Chondrocyte (in vitro differentiated cells): ENCODE measurements around the gene GUCY1B1. TPM values are rescaled to one million over a fixed set of nuclear protein-coding genes. Genes with fewer than 3 reads are reported as not detected.

Experiments
- DNase-seq: peaks from one replicate; pipeline ENCODE4 v3.0.0; 2021; ENCODE audit warnings: mixed read lengths, low spot score
- H3K27ac Mint-ChIP-seq: one replicate; pipeline ENCODE4 v1.8.0; 2021; ENCODE audit warnings: mild to moderate bottlenecking, moderate library complexity, mixed read lengths; ENCODE audit not compliant: unreplicated experiment
- H3K27me3 Mint-ChIP-seq: 2 replicates; pipeline ENCODE4 v1.8.0; 2021; ENCODE audit warnings: low read depth, mixed read lengths
- H3K36me3 Mint-ChIP-seq: 2 replicates; pipeline ENCODE4 v1.8.0; 2021; ENCODE audit warnings: low read depth, mixed read lengths
- H3K4me1 Mint-ChIP-seq: 2 replicates; pipeline ENCODE4 v1.8.0; 2021; ENCODE audit warnings: low read depth, mild to moderate bottlenecking, mixed read lengths
- H3K4me3 Mint-ChIP-seq: one replicate; pipeline ENCODE4 v1.8.0; 2021; ENCODE audit warnings: mild to moderate bottlenecking, moderate library complexity, mixed read lengths; ENCODE audit not compliant: unreplicated experiment
- H3K9me3 Mint-ChIP-seq: 2 replicates; pipeline ENCODE4 v1.8.0; 2021; ENCODE audit warnings: low read depth, mixed read lengths
- total RNA-seq: library from RNA; stranded (reverse); gene quantifications from 3 replicates; pipeline ENCODE4 v1.2.1, GENCODE V29; 2021
- TF ChIP-seq, protein P1 (sequence below): fragments of 200-600 bp; sonication (generic); IDR thresholded peaks from 2 replicates; pipeline ENCODE4 v1.5.0; 2021; ENCODE audit warnings: antibody characterized with exemption, mild to moderate bottlenecking, moderate library complexity

The GUCY1B1 gene
- total RNA-seq, 1 donor from 2014 or later = 20.5 TPM

GRCh38 chr4:155761047-155761446 is 2.2 kb downstream of the GUCY1B1 start:
- H3K36me3 Mint-ChIP-seq = peaks cover 2% of the 10 kb centered on the region
- H3K9me3 Mint-ChIP-seq = peaks cover 2% of the 10 kb centered on the region
- H3K4me3 Mint-ChIP-seq = no peak overlapping the region

DNA sequence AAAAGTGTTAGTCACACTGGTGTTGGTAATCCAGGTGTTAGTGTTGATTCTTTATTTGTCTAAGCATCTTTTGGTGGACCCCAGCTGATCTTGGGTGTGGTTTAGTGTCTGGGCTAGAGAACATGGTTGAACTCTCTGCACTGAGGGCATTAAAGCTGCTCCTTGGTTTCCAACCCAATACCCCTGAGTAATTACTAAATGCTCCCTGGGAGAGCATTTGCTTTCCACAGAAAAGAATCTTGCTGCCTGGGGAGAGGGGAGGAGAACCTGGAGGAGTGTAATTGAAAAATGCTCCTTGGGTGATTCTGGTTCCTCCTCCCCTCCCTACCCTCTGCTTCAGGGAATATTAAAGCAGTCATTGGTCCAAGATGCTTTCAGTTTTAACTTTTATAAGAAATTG is 3.1 kb downstream of the GUCY1B1 start:
- DNase-seq = no peak
- no peaks in the 10 kb centered on the region for H3K27me3 Mint-ChIP-seq
- peaks cover 2% of the 10 kb centered on the region for H3K36me3 Mint-ChIP-seq
- no peak overlapping the region for H3K4me3 Mint-ChIP-seq
- peak overlapping the region; percentile 22 for H3K27ac Mint-ChIP-seq
- TF ChIP-seq, protein P1, sequence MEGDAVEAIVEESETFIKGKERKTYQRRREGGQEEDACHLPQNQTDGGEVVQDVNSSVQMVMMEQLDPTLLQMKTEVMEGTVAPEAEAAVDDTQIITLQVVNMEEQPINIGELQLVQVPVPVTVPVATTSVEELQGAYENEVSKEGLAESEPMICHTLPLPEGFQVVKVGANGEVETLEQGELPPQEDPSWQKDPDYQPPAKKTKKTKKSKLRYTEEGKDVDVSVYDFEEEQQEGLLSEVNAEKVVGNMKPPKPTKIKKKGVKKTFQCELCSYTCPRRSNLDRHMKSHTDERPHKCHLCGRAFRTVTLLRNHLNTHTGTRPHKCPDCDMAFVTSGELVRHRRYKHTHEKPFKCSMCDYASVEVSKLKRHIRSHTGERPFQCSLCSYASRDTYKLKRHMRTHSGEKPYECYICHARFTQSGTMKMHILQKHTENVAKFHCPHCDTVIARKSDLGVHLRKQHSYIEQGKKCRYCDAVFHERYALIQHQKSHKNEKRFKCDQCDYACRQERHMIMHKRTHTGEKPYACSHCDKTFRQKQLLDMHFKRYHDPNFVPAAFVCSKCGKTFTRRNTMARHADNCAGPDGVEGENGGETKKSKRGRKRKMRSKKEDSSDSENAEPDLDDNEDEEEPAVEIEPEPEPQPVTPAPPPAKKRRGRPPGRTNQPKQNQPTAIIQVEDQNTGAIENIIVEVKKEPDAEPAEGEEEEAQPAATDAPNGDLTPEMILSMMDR = no peak
- peaks cover 26% of the 10 kb centered on the region for H3K4me1 Mint-ChIP-seq
- peaks cover 2% of the 10 kb centered on the region for H3K9me3 Mint-ChIP-seq

More at GRCh38 chr4:155761047-155761446, 2.2 kb downstream of the GUCY1B1 start:
- TF ChIP-seq, protein P1 = no peak
- no peak for DNase-seq
- no peaks in the 10 kb centered on the region for H3K27me3 Mint-ChIP-seq
- H3K4me1 Mint-ChIP-seq = peaks cover 26% of the 10 kb centered on the region
- no peak overlapping the region for H3K27ac Mint-ChIP-seq

- H3K9me3 Mint-ChIP-seq = peaks cover 2% of the 10 kb centered on the region
- no peak for DNase-seq
- no peaks in the 10 kb centered on the region for H3K27me3 Mint-ChIP-seq
- H3K27ac Mint-ChIP-seq = peak overlapping the region; percentile 22
- peaks cover 2% of the 10 kb centered on the region for H3K36me3 Mint-ChIP-seq
- TF ChIP-seq, protein P1 = no peak
- peaks cover 26% of the 10 kb centered on the region for H3K4me1 Mint-ChIP-seq
- H3K4me3 Mint-ChIP-seq = no peak overlapping the region
Measured at GRCh38 chr4:155762334-155762733, 3.5 kb downstream of the GUCY1B1 start.

- H3K4me3 Mint-ChIP-seq = no peak overlapping the region
- no peaks in the 10 kb centered on the region for H3K27me3 Mint-ChIP-seq
- DNase-seq = no peak
- TF ChIP-seq, protein P1 = no peak
- H3K9me3 Mint-ChIP-seq = peaks cover 2% of the 10 kb centered on the region
- peaks cover 2% of the 10 kb centered on the region for H3K36me3 Mint-ChIP-seq
- H3K4me1 Mint-ChIP-seq = peaks cover 25% of the 10 kb centered on the region
- H3K27ac Mint-ChIP-seq = no peak overlapping the region
Measured at GRCh38 chr4:155763551-155763950, 4.7 kb downstream of the GUCY1B1 start.

GRCh38 chr4:155765149-155765548 is 6.3 kb downstream of the GUCY1B1 start:
- Mint-ChIP-seq H3K27ac (no peak overlapping the region), H3K4me1 (peaks cover 23% of the 10 kb centered on the region), H3K27me3 (no peaks in the 10 kb centered on the region), H3K4me3 (no peak overlapping the region), H3K36me3 (peaks cover 2% of the 10 kb centered on the region), H3K9me3 (no peaks in the 10 kb centered on the region)
- TF ChIP-seq, protein P1 = no peak
- DNase-seq = no peak
